PC-3 (cell line): ENCODE measurements around the gene JSRP1. TPM values are rescaled to one million over a fixed set of nuclear protein-coding genes. Genes with fewer than 3 reads are reported as not detected.

Experiments used
- ATAC-seq: fragments of 200-7000 bp; cut with Tn5 transposase; 2 replicates; pipeline ENCODE4 v1.9.1; 2020; ENCODE audit warnings: mild to moderate bottlenecking, moderate library complexity
- BruUV-seq: library from RNA; stranded (reverse); fragments of 400-500 nt; replicated peaks from 2 replicates; lab custom pipeline; 2021; lab: Mats Ljungman, UMichigan
- CTCF ChIA-PET: fragments of 300-600 bp; sonication (Branson Sonifier 250); formaldehyde crosslinking; loops from one replicate; lab custom pipeline; 2022; ENCODE audit warnings: antibody characterized with exemption; lab: Charles Lee
- POLR2A ChIA-PET: fragments of 300-600 bp; sonication (Branson Sonifier 250); formaldehyde crosslinking; loops from one replicate; lab custom pipeline; 2022; ENCODE audit warnings: antibody characterized with exemption; ENCODE audit not compliant: unreplicated experiment; lab: Charles Lee
- DNase-seq: peaks from one replicate; pipeline ENCODE4 v3.0.0-alpha.2; 2015
- H2AFZ ChIP-seq: fragments of 300-600 bp; sonication (generic); 2 replicates; pipeline ENCODE4 v1.6.0; 2016; ENCODE audit warnings: antibody characterized with exemption, low read length
- H3F3A ChIP-seq: fragments of 300-600 bp; sonication (generic); one replicate; pipeline ENCODE4 v1.6.0; 2017; ENCODE audit warnings: antibody characterized with exemption, low read length, control low read depth, mild to moderate bottlenecking; ENCODE audit not compliant: unreplicated experiment
- H3K27ac ChIP-seq: fragments of 300-600 bp; sonication (generic); 2 replicates; pipeline ENCODE4 v1.5.1; 2016; ENCODE audit warnings: mild to moderate bottlenecking, low read length
- H3K27me3 ChIP-seq: fragments of 300-600 bp; sonication (generic); 2 replicates; pipeline ENCODE4 v1.6.1; 2016; ENCODE audit warnings: low read length, mixed read lengths
- H3K36me3 ChIP-seq: fragments of 300-600 bp; sonication (generic); 2 replicates; pipeline ENCODE4 v1.6.1; 2016; ENCODE audit warnings: low read depth, mixed run types, low read length, mixed read lengths
- H3K4me1 ChIP-seq: fragments of 300-600 bp; sonication (generic); 2 replicates; pipeline ENCODE4 v1.5.1; 2016; ENCODE audit warnings: low read length; ENCODE audit not compliant: insufficient read depth
- H3K4me2 ChIP-seq: fragments of 300-600 bp; sonication (generic); 2 replicates; pipeline ENCODE4 v1.6.0; 2016; ENCODE audit warnings: low read length
- H3K4me3 ChIP-seq: fragments of 300-600 bp; sonication (generic); 2 replicates; pipeline ENCODE4 v1.5.1; 2016; ENCODE audit warnings: mild to moderate bottlenecking, low read length, mixed read lengths
- H3K79me2 ChIP-seq: fragments of 300-600 bp; sonication (generic); 2 replicates; pipeline ENCODE4 v1.6.1; 2017; ENCODE audit warnings: low read length, mixed read lengths
- H3K9ac ChIP-seq: fragments of 300-600 bp; sonication (generic); 2 replicates; pipeline ENCODE4 v1.6.0; 2016; ENCODE audit warnings: mild to moderate bottlenecking, low read length
- H3K9me2 ChIP-seq: fragments of 300-600 bp; sonication (generic); replicated peaks from 2 replicates; pipeline ENCODE4 v1.6.1; 2016; ENCODE audit warnings: mixed run types, low read length, mixed read lengths
- H3K9me3 ChIP-seq: fragments of 300-600 bp; sonication (generic); 2 replicates; pipeline ENCODE4 v1.6.1; 2016; ENCODE audit warnings: low read length, mixed read lengths
- H4K20me1 ChIP-seq: fragments of 300-600 bp; sonication (generic); 2 replicates; pipeline ENCODE4 v1.6.1; 2016; ENCODE audit warnings: low read length, mixed read lengths
- CTCF ChIP-seq: fragments of 300-600 bp; sonication (generic); conservative IDR thresholded peaks from 2 replicates; pipeline ENCODE4 v1.5.1; 2017; ENCODE audit warnings: antibody characterized with exemption, low read depth, mild to moderate bottlenecking, low read length
- EZH2 ChIP-seq: fragments of 300-600 bp; sonication (generic); IDR thresholded peaks from one replicate; pipeline ENCODE4 v1.6.1; 2017; ENCODE audit warnings: antibody characterized with exemption, mild to moderate bottlenecking, low read length; ENCODE audit not compliant: unreplicated experiment
- EZH2phosphoT487 ChIP-seq: fragments of 300-600 bp; sonication (generic); IDR thresholded peaks from 2 replicates; pipeline ENCODE4 v1.6.1; 2018; ENCODE audit warnings: mild to moderate bottlenecking, antibody characterized with exemption, low read length, borderline replicate concordance
- intact Hi-C: fragments of 100-400 bp; cut with micrococcal nuclease; formaldehyde crosslinking; loops from 2 replicates; pipeline ENCODE4 v1.9.0; 2023
- total RNA-seq: library from RNA; depleted of rRNA; stranded (reverse); fragments of >200 nt; gene quantifications from 2 replicates; pipeline ENCODE4 v1.2.3, GENCODE V29; 2014

JSRP1 gene
- total RNA-seq, 1 experiment from 2014 or later = not detected

DNA sequence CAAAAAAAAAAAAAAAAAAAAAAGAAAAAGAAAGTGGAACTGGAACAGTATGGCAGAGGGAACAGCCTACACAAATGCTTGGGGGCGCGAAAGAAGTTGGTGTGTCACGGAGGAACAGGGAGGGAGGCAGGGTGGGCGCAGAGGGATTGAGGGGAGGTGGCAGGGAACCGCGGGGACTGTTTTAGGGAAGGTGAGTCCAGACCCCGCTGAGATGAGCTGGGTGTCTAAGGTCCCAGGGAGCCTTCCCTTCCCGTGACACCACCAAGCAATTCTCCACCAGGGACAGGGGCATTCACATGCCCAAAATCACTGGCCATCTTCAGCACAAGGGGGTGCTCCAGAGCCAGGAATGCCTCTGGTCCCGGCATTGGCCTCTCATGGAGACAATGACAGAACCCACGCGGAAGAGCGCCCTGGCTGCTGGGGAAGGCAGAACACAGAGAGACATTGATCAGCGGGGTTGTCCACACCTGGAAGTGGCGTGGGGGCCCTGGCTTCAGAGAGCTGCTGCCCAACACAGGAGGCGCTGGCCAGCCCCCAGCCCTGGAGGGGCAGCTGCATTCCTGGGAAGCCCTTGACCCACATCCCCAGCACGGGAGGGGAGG, 18.8 kb upstream of the JSRP1 start:
- Histone ChIP-seq H3K9me2 (no peaks in the 10 kb centered on the region), H3K9me3 (no peaks in the 10 kb centered on the region), H3F3A (no peaks in the 10 kb centered on the region), H3K79me2 (peaks cover 42% of the 10 kb centered on the region), H4K20me1 (peaks cover 30% of the 10 kb centered on the region), H3K4me2 (no peak overlapping the region), H3K27ac (no peak overlapping the region), H3K4me1 (peaks cover 17% of the 10 kb centered on the region; the same call in 1 of the 2 replicates), H2AFZ (no peak overlapping the region), H3K27me3 (no peaks in the 10 kb centered on the region), H3K36me3 (peaks cover 10% of the 10 kb centered on the region; the same call in 1 of the 2 replicates), H3K9ac (no peak overlapping the region), H3K4me3 (no peak overlapping the region)
- ChIA-PET POLR2A (no interaction called here), CTCF (no interaction called here)
- intact Hi-C loops = loop anchor here (5.0 kb wide), 1 partner anchor 108 kb away; no protein-coding TSS in a partner anchor
- ATAC-seq (peak; percentile 40), DNase-seq (peak; percentile 66)
- TF ChIP-seq EZH2phosphoT487 = no peak
- peak; percentile 56 for TF ChIP-seq CTCF
- BruUV-seq = no TSS peak

- TF ChIP-seq EZH2 (no peak), CTCF (no peak), EZH2phosphoT487 (no peak)
- Histone ChIP-seq H3K9me3 (no peaks in the 10 kb centered on the region), H3K27ac (no peak overlapping the region), H3K36me3 (peaks cover 10% of the 10 kb centered on the region; the same call in 1 of the 2 replicates), H3K9me2 (no peaks in the 10 kb centered on the region), H3K27me3 (no peaks in the 10 kb centered on the region), H3K9ac (no peak overlapping the region), H3K4me3 (no peak overlapping the region), H3K79me2 (peaks cover 50% of the 10 kb centered on the region), H3K4me2 (peak overlapping the region; percentile 93; the same call in 1 of the 2 replicates), H3K4me1 (peaks cover 17% of the 10 kb centered on the region; the same call in 1 of the 2 replicates), H2AFZ (no peak overlapping the region), H4K20me1 (peaks cover 36% of the 10 kb centered on the region), H3F3A (no peaks in the 10 kb centered on the region)
- no peak for DNase-seq
- CTCF ChIA-PET = no interaction called here
- no peak for ATAC-seq
- intact Hi-C loops = loop anchor here (5.0 kb wide), 1 partner anchor 107 kb away; no protein-coding TSS in a partner anchor
- POLR2A ChIA-PET = no interaction called here
- BruUV-seq = no TSS peak
Observed at GRCh38 chr19:2274185-2274711, 18.0 kb upstream of the JSRP1 start.
